NCI-H526 (cell line): ENCODE results near the gene AMMECR1.

ENCODE experiments used
- DNase-seq, 2 experiments: peaks; one replicate each; lab custom pipeline; 2025; lab: John Stamatoyannopoulos, UW

AMMECR1 gene

DNA sequence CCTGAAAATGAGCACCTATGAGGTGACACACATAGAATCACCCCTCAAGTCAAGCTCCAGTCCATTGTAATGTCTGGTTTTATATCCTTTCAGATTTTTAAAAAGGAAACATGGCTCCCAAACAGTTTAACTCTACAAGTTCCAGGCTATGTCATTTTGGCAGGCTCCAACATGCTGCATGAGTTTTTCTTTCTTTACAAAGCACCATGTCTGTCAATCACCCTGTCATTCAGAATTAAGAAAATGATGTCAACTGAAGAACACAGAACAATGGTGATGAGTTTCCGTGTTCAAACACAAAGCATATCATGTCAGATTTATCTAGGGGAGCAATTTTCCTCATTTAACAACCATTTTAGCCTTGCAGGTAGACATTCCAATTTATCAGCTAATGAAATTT is 106.5 kb downstream of the AMMECR1 start:
- DNase-seq, result no peak

DNA sequence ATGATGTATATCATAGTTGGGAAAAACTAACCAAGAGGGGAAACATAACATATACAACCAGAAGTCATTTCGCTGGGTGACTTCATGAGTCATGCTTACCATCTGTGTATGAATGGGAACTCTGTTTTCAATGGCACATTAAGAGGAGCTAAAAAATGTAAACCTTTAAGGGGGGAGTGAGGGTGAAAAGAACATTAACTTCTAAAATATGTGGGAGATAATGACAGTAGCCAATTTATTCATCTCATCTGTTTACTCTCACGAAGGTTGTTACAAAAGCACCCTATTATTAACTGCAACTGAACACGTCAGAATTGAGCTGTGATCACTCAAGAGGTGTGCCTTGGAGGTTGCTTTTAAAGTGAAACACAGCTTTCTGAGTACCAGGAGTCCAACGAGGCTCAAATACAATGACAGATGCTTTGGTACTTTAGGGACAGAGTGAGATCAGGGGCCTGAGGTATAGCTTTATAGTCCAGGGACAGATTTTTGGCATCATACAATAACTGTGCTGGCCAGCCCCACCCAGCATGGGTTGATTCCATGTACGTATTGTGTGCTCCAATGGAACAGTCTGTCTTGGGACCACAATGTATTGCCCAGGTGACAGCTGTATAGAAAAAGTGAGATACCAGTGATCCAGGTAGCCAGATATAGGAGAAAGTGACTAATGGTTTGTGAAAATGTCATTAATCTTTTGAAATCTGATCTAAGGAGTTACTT is 107.3 kb downstream of the AMMECR1 start:
- DNase-seq, result no peak

DNA sequence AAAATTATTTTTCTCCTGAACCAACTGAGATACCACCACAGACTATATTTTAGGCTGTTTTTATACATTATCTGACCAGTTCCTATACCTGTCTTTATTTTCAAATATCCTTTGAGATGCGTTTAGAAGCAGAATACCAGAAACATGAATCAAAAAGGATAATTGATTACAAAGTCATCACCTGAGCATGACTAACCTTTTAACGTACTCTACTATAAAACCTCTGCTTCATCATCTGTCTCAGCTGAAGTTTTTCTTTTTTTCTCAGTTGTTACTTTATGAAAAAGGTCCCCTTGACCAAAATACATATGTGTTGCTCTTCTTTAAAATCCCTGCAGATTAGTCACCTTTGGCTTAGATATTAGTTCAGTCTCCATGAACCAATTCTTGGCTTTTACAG is 109.8 kb downstream of the AMMECR1 start:
- no peak for DNase-seq

DNA sequence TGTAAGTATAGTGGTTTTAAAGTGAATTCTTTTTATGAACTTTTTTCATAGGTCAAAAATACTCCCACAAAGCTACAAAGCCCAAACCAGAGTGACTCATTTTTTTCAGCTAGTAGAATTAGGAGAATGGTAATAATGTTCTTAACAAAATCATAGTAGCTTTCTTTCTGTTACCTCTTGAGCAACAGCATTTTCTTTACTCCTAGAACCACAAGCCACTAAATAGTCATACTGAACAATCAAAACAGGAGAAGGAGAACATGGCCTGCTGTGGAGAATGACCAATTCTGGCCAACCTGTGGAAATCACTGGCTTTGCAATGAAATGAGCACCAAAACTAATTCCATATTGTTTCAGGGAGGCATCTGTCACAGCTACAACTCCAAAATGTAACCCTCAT is 112.9 kb downstream of the AMMECR1 start:
- DNase-seq, result no peak

DNA sequence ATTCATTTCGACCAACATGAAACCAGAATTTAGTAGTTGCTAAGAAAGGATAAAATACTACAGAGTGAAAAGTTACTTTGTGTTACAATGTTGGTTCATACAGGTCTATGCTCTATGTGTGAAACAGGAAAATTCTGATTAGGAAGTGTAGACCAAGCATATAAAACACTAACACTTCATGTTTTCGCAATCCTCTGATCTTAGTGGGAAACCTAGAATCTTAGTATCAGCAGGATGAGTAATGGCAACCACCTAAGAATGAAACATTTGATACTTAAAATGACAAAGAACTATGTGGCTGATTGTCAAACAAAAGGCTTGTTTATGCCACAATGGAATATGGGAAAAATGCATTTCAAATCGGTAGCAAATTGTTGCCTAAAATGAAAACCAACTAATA is 116.1 kb downstream of the AMMECR1 start:
- no peak for DNase-seq

DNA sequence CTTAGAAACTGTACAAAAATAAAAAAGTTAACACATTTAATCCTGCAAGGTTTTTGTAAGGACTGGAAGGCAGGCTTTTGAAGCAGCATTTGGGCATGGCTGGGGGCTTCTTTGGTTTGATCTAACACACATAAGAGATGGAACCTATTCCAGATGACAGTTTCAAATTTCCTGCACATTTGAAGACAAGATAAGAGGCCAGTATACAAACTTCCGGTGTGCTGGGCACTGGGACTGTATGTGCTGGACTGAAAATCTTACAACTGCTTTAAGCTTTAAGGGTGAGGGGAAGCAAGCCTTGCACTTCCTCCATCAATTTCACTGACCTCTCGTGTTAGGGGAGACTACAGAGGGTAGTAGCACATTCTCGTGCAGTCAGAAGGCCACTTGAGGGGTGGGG is 122.9 kb downstream of the AMMECR1 start:
- no peak for DNase-seq

DNA sequence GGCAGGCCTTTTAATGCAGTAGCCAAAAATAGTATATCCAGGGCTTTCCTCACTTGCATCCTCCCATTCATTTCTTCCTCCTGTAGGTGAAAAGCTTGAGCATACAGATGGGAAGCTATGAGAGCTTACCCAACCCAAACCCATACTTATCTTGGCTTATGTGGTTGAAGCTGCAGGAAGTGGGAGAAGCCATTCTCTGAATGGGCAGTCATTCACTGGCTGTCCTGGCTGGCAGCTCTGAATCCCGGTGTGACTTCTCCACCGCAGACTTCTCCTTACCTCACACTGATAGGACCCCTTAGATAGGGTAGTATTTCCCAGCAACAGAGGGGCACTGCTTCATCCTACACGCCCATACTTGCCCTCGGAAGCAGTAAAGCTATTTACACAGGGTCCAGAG is 125.4 kb downstream of the AMMECR1 start:
- DNase-seq, result no peak

DNA sequence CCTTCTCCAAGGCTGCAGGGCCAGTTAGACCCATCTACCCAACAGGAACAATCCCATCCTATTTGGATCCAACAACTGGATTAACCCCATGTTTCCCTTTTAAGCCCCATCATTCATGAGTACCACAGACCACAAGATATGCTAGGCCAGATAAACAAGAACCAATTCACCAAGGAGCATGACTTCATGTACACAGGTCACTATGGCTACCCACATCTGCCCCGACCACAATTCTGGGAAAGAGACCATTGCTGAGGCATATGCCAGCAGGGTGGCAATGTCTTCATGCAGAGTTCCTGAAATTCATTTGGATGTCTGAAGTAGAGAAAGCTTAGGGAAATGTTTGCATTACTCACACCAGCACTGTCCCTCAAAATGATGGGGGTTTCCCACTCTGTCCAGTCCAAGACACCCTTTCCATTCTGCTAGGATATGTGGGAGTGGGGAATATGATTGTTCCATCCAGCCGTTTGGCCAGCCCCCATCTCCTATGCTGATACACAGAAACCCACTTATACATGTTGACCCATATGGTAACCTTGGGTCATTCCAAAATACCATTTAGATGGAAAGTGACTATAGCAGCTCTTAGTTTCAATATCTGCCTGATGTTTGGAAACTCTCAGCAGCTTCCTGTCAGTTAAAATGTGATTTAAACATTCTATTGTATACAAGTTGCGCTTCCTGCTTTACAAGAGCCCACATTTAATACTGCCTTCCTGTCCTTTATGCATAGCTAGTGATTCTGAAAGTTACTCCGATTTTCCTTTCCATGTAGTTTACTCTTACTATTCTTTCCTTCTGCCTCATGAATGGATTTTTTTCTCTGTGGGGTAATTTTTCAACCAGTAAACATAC is 129.0 kb downstream of the AMMECR1 start:
- no peak for DNase-seq

DNA sequence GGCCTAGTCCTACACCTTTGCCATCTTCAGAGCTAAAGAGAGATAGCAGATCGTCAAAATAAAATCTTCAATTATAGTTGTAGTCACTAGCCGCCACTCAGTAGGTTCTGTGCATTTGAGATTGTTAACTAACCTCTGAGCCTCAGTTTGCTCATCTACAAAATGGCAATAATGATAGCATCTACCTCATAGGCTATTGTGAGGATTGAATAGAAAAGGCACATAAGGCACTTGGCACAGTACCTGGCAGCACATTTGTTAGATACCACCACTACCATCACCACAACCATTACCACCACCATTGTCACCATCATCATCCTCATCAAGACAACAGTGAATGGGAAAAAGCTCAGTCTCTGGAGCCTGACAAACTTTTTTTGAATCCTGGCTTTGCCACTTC is 134.6 kb downstream of the AMMECR1 start:
- DNase-seq, result no peak

DNA sequence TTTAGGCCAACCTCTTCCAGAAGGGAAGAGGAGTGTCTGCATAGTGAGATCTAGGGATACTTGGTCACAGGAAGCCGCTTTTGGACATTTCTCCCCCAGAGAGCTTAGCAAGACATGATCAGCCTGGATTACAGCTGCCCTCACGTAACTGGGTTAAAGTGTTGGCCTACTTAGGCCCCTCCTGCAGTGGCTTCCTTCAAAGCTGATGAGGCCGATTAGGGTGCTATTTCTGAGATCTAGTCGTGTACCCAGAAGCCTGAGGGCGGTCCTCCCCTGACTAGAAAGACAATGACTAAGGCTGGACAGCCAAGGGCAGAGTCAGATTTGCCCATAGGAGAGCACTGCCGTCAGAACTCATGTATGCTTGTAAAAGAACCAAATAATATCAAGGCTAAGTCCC is 135.0 kb downstream of the AMMECR1 start:
- no peak for DNase-seq

DNA sequence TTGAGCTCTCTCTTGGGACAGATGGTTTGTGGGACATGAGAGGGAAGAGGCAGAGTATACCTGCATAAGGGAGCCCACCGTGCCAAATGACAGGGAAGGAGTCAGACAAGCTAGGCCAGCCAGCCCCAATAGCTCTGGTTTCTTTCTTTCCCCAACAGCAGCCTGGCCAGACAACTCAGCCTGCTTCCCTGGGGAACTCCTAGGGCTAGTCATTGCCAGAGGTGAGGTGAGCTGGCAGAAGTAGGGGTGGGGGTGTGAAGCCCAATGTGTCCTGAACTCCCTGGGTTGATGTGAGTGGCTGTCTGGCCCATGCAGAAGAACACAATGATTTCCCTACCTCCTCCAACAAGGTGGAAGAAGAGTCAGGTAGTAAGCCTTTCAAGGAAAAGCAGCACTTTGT is 135.5 kb downstream of the AMMECR1 start:
- DNase-seq, result no peak

DNA sequence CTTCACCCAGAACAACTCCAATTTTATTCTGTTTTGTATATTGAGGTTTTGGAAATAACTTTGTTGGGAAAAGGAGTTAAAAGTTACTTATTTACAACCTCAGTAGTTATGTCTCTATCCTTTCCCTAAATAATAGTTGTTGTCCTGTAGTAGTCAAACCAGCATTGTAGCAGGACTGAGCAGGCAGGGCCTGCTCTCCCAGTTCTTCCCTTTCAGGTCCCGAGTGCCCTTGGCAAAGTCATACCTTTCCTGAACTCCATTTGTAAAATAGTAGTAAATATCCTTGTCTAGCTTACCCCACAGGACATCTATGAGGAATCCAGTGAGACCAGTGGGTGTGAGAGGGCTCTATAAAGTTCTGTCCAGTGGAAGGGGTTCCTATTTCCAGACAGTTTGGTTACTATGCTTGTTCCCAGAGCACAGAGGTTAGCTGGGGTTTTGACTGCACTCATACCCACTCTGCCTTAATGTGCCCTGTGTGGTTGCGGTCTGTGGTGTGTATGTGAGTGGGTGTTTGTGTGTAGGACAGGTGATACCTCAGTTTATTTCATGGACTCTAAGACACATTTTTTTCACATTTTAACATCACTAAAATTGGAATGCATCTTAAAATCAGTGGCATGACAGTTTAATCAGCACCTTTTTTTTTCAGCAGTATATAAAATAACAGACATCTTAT is 136.3 kb downstream of the AMMECR1 start:
- DNase-seq, result no peak

DNA sequence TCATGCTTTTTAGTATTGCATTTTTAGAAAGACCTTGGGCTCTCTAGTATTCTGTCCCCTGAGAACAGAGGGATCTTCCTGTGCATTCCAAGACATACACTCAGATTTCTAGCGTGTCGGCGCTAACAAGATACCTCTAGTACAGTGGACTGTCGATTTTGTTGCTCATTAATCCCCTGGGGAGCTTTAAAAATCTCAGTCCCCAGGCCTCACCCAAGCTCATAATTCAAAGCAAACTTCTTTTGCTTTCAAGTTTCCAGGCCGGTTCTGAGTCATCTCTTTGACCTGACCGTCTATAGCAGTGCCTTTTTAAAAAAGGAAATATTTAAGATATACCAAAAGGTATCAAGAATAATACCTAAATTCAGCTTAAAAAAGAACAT is 137.0 kb downstream of the AMMECR1 start:
- DNase-seq, result no peak

DNA sequence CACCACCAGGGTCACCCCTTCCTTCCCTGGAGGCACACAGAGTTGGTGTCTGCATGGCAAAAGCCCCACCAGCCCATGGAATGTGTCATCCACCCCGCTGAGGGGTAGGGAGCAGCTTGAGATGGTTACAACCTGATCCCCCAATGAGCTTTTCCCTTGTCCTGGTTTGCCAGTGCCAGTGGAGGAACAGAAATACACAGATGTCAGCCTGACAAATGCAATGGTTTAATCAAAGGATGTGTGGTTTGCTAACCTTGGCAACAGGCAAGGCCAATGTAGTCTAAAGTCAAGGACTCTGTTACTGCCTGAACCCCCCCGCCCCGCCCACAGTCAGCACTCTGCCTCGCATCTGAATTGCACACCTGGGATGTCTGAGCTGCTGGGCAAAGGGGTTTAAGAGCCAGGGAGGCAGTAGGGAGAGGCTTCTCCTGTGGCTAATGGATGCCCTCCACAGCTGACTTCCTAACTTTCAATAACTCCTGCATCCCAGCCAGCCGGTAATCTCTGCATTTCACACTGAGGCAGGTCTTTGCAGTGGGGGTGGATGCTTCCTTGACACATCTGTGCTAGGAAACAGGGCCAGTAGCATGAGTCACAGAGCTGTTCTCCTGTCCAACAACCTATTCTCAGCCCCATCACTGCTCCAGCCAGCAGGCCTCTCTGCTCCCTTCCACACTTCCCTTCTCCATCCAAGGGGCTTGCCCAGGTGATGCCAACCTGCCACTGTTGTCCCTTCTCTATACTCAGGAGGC is 137.5 kb downstream of the AMMECR1 start:
- DNase-seq, result no peak

DNA sequence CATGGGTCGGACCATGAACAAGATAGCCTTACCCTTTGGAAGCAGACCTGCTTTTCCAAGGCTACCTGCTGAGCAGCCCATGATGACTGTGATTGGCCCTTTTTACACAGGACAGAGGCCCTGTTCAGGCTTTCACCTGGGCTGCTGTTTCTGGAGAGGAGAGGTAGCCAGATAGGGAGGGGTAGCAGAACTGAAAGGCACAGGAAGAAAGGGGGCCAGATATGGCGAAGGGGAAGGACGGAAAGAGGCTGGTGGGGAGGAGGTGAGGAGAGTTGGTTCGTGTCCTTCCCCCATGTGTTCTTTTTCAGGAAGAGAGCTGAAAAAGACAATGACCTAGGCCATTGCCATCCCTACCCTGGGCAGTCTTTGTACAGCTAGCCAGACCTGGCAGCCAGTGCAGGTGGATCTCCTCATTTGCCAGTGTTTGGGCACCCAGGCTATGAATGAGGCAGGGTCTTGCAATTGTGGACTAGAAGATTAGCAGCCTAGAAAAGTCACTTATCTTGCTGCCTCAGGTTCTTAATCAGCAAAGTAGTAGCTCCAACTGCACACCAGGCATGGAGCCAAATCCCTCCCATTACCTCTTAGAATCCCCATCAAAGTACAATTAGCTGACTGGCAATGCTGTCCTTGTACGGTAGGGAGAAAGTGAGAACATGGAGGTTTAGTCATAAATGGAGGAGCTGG is 139.6 kb downstream of the AMMECR1 start:
- no peak for DNase-seq

DNA sequence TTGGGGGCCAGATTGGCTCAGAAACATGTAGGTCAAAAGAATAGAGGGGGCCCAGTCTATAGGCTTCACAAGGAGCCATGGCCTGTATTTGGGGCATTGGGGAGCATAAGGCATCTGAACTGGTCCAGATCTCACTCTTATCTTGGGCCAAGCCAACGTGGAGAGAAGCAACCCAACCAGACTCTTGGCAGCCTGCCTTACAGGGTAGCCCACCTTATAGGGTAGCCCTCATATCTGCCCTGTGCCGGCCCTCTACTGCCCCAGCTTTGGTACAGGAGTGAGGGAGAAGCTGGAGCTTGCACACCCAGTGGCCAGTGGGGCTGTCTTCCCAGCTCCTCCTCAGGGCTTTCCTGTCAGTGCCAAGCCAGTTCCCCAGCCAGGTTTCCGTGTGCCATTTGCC is 142.2 kb downstream of the AMMECR1 start:
- DNase-seq, result no peak

DNA sequence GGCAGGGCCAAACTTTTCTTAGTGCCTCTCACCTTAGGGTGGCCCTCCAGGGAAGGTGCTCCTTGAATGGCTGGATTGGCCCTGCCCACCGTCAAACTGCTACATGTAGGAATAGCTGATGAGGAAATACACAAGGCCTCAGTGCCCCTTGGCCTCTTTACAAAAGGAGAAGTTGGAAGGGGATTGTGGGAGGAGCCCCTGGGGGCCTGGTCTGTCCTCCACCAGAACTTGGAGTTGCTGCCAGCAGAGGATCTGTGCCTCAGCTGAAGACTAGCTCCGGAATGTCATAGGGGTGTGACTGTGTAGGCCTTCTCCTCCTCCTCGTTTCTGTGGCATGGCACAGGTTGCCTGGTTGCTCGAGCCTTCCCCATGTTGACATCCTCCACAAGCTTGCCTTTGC is 142.7 kb downstream of the AMMECR1 start:
- no peak for DNase-seq

DNA sequence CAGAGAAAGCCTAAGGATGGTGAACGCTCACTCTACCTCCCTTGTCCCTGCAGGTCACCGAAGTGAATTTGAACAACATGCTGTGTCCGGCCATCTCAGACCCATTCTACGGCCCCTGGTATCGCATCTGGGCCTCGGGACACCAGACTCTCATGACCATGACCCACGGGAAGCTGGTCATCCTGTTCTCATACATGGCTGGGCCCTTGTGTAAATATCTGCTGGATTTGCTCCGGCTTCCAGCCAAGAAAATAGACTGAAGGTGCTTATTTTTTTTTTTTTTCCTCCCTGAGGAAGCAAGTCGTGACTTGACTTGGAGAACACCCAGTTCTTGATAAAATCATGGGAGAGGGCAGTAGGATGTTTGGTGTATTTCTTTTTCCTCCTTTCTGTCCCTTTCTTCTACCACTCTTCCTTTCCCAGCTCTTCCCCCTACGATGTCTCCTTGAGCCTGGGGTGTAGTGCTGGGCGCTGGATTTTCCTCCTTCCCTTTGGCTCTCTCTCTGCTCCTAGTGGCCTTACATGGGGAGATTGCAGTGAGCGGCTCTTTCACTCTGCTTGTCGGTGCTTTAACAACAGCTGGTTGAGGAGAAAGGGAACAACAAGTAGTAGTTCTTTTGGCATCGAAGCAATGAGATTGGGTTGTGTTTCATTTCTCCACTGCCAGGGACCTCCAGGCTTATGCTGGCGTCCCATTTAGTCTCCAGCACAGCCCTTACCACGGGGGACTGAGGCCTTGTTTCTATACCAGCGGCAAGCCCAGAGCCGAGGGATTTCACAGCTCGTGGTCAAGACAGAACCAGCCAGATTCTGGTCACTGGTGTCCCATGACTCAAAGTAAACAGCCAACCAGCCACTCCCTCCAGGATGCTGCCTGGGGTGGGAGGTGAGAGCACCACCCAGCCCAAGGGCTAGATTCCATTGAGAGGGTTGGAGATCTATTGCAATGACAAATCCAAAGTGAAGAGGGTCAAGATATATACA is 144.4 kb downstream of the AMMECR1 start:
- no peak for DNase-seq

DNA sequence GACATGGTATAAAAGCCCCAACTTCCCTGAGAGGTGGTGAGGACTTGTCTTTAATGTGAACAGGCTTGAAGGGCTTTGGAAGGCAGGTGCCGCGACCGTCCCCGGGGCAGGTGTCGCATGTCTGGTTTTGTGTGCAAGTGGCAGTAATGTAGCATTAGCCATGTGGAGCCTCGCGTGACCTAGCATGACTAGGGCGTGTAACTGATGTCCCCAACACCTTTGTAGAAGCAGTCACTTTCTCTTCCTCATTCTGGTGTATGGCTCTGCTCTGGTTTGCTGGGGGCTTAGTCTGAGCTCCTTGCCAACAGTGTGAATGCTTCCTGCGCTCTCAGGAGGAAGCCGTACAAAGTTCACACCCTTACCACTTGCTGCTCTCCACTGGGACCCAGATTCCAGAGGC is 145.7 kb downstream of the AMMECR1 start:
- DNase-seq, result no peak

DNA sequence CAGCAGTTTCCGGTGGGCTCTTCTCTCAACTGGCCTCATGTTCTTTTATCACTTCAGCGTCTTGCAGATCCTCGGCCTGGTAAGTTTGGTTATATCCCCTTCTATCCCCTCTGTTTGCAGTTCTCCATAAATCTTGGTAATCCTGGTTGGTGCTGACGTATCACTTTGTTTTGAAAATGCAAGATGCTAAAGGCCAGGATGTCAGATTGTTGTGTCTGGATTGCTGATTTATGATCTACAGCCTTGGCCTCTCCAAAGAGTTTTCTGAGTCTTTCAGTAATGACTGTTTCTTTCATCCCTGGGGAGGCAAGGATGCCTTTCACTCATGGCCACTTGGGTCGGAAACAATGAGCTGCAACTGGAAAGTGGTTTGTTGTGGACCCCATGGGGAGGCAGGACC is 146.4 kb downstream of the AMMECR1 start:
- no peak for DNase-seq

DNA sequence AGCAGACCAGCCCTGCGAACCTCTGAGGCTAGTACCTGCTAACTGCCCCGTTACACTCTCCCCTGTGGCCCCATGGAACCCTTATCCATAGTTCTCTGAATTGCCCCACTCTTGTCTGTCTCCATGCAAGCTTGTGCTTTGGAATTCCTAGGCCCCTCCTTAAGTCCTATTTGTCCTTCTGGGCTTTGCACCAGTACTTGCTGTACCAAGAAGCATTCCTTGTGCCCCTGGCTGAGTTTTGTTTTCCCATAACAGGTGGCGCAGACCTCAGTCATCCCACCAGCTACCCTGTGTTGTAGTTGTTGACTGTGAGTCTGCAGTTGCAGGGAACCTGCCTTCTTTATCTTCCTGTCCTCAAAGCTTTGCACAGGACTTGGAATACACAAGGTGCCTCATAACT is 147.9 kb downstream of the AMMECR1 start:
- DNase-seq, result no peak
